H1 (cell line): ENCODE results near the gene SHANK1. TPM values are rescaled to one million over a fixed set of nuclear protein-coding genes. Genes with fewer than 3 reads are reported as not detected.

Experiments
- CTCF ChIA-PET: fragments of 300-600 bp; sonication (Branson Sonifier 250); formaldehyde crosslinking; loops from one replicate; lab custom pipeline; 2021; ENCODE audit not compliant: partially characterized antibody; lab: Charles Lee
- POLR2A ChIA-PET: fragments of 300-600 bp; sonication (Branson Sonifier 250); formaldehyde crosslinking; loops from one replicate; lab custom pipeline; 2021; ENCODE audit warnings: inconsistent platforms; ENCODE audit not compliant: partially characterized antibody; lab: Charles Lee
- DNase-seq, 2 experiments: peaks; one replicate each; pipeline versions ENCODE4 v3.0.0 to v3.0.0-alpha.2; 2010 to 2022; ENCODE audit warnings: low spot score in 2 of 2, low read depth in 1 of 2, mixed read lengths in 1 of 2
- FAIRE-seq: peaks from 2 replicates; lab custom pipeline; 2011; peaks lifted over from hg19 to GRCh38; lab: Jason Lieb, UNC
- H2AFZ ChIP-seq: 2 replicates; pipeline ENCODE4 v1.8.1; 2012; ENCODE audit warnings: low read length, inconsistent platforms
- H2AK5ac ChIP-seq: 2 replicates; pipeline ENCODE4 v1.6.1; 2013; ENCODE audit warnings: low read depth, low read length
- H2BK120ac ChIP-seq: replicated peaks from 2 replicates; pipeline ENCODE3; 2013; ENCODE audit warnings: low read depth, low read length, inconsistent platforms
- H2BK12ac ChIP-seq: 2 replicates; pipeline ENCODE4 v1.6.1; 2013; ENCODE audit warnings: low read depth, low read length
- H2BK15ac ChIP-seq: 2 replicates; pipeline ENCODE4 v1.6.1; 2013; ENCODE audit warnings: low read length
- H2BK20ac ChIP-seq: 2 replicates; pipeline ENCODE4 v1.6.1; 2013; ENCODE audit warnings: low read length
- H2BK5ac ChIP-seq: 2 replicates; pipeline ENCODE4 v1.6.1; 2013; ENCODE audit warnings: low read depth, low read length
- H3K14ac ChIP-seq: 2 replicates; pipeline ENCODE4 v1.6.1; 2013; ENCODE audit warnings: inconsistent platforms; ENCODE audit not compliant: insufficient read length
- H3K18ac ChIP-seq: 2 replicates; pipeline ENCODE4 v1.6.1; 2013; ENCODE audit warnings: low read length; ENCODE audit errors: extremely low read depth
- H3K23ac ChIP-seq: 2 replicates; pipeline ENCODE4 v1.6.1; 2013; ENCODE audit warnings: inconsistent platforms; ENCODE audit not compliant: insufficient read length
- H3K23me2 ChIP-seq: 2 replicates; pipeline ENCODE4 v1.6.1; 2013; ENCODE audit warnings: low read depth, low read length
- H3K27ac ChIP-seq: 2 replicates; pipeline ENCODE4 v1.6.1; 2011; ENCODE audit warnings: low read depth, low read length, inconsistent platforms
- H3K27me3 ChIP-seq, 4 experiments: replicated peaks in 1 of 4; 1 replicate in 1 of 4; 2 replicates in 3 of 4; pipeline versions ENCODE4 v1.6.1 to v1.8.1; 2011 to 2013; ENCODE audit warnings: low read length in 3 of 4, mild to moderate bottlenecking in 3 of 4, inconsistent platforms in 2 of 4, mixed read lengths in 2 of 4, moderate library complexity in 1 of 4; ENCODE audit not compliant: control insufficient read depth in 3 of 4, insufficient read depth in 3 of 4; ENCODE audit errors: extremely low read depth in 1 of 4
- H3K36me3 ChIP-seq, 4 experiments: 2 replicates each; pipeline versions ENCODE4 v1.6.1 to v1.8.1; 2011 to 2013; ENCODE audit warnings: mild to moderate bottlenecking in 4 of 4, low read length in 3 of 4, moderate library complexity in 2 of 4, control low read depth in 1 of 4, inconsistent platforms in 1 of 4; ENCODE audit not compliant: insufficient read depth in 4 of 4, control insufficient read depth in 2 of 4
- H3K4ac ChIP-seq: replicated peaks from 2 replicates; pipeline ENCODE3; 2013; ENCODE audit warnings: low read length, low read depth, mixed read lengths, inconsistent platforms; ENCODE audit not compliant: insufficient read length
- H3K4me1 ChIP-seq, 4 experiments: replicated peaks in 1 of 4; 1 replicate in 1 of 4; 2 replicates in 3 of 4; pipeline versions ENCODE4 v1.6.1 to v1.8.1; 2011 to 2013; ENCODE audit warnings: low read length in 3 of 4, inconsistent platforms in 2 of 4, mixed read lengths in 1 of 4; ENCODE audit not compliant: insufficient read depth in 4 of 4, control insufficient read depth in 3 of 4
- H3K4me2 ChIP-seq, 2 experiments: 2 replicates each; pipeline versions ENCODE4 v1.6.1 to v1.8.1; 2011 to 2013; ENCODE audit warnings: low read depth in 2 of 2, low read length in 2 of 2, control low read depth in 1 of 2, inconsistent platforms in 1 of 2, mild to moderate bottlenecking in 1 of 2; ENCODE audit not compliant: insufficient read depth in 1 of 2
- H3K4me3 ChIP-seq, 4 experiments: fragments of 200-600, 300-600 bp in 1 of 4; sonication (generic), shearing (Covaris generic), sonication (Bioruptor Twin) in 1 of 4; 2 replicates each; pipeline versions ENCODE4 v1.5.1 to v1.8.1; 2011 to 2016; ENCODE audit warnings: low read length in 4 of 4, low read depth in 3 of 4, control low read depth in 2 of 4, inconsistent platforms in 2 of 4, mild to moderate bottlenecking in 2 of 4, mixed read lengths in 1 of 4, moderate library complexity in 1 of 4; ENCODE audit not compliant: insufficient read depth in 2 of 4; ENCODE audit errors: extremely low read depth in 1 of 4
- H3K56ac ChIP-seq: replicated peaks from 2 replicates; pipeline ENCODE3; 2013; ENCODE audit warnings: low read depth, mild to moderate bottlenecking, mixed read lengths, low read length, inconsistent platforms; ENCODE audit not compliant: insufficient read length
- H3K79me1 ChIP-seq: 2 replicates; pipeline ENCODE4 v1.6.1; 2013; ENCODE audit warnings: low read depth, low read length, control low read depth
- H3K79me2 ChIP-seq, 2 experiments: 2 replicates each; pipeline versions ENCODE4 v1.6.1 to v1.8.1; 2012 to 2013; ENCODE audit warnings: low read length in 2 of 2, mild to moderate bottlenecking in 2 of 2, inconsistent platforms in 1 of 2; ENCODE audit not compliant: insufficient read depth in 2 of 2, control insufficient read depth in 1 of 2
- H3K9ac ChIP-seq, 4 experiments: replicated peaks in 1 of 4; 1 replicate in 1 of 4; 2 replicates in 3 of 4; pipeline versions ENCODE4 v1.6.1 to v1.8.1; 2011 to 2013; ENCODE audit warnings: low read depth in 3 of 4, low read length in 3 of 4, control low read depth in 2 of 4, mild to moderate bottlenecking in 2 of 4, moderate library complexity in 2 of 4, inconsistent platforms in 1 of 4; ENCODE audit errors: extremely low read depth in 1 of 4
- H3K9me3 ChIP-seq, 2 experiments: 2 replicates each; pipeline versions ENCODE4 v1.6.1 to v1.8.1; 2012 to 2013; ENCODE audit warnings: mild to moderate bottlenecking in 2 of 2, moderate library complexity in 2 of 2, control low read depth in 1 of 2, inconsistent platforms in 1 of 2, low read depth in 1 of 2, low read length in 1 of 2, mixed read lengths in 1 of 2; ENCODE audit not compliant: insufficient read depth in 2 of 2
- H4K20me1 ChIP-seq, 2 experiments: replicated peaks in 1 of 2; 2 replicates each; pipeline versions ENCODE3 to v1.8.1; 2011 to 2013; ENCODE audit warnings: inconsistent platforms in 2 of 2, low read length in 2 of 2, mild to moderate bottlenecking in 1 of 2; ENCODE audit not compliant: insufficient read depth in 2 of 2, control insufficient read depth in 1 of 2
- H4K5ac ChIP-seq: 2 replicates; pipeline ENCODE4 v1.6.1; 2013; ENCODE audit warnings: low read length, low read depth, mixed read lengths, inconsistent platforms; ENCODE audit not compliant: insufficient read length
- H4K8ac ChIP-seq: 2 replicates; pipeline ENCODE4 v1.8.0; 2013; ENCODE audit warnings: mild to moderate bottlenecking, moderate library complexity, low read length, inconsistent platforms; ENCODE audit not compliant: insufficient read depth; ENCODE audit errors: extremely low read depth
- H4K91ac ChIP-seq: replicated peaks from 2 replicates; pipeline ENCODE3; 2013; ENCODE audit warnings: low read length, mixed read lengths, inconsistent platforms; ENCODE audit not compliant: insufficient read length
- BACH1 ChIP-seq: IDR thresholded peaks from 2 replicates; pipeline ENCODE4 v1.6.1; 2012; ENCODE audit warnings: low read length, improper control_type of control experiment
- KDM5A ChIP-seq: fragments of 200-600 bp; IDR thresholded peaks from 2 replicates; pipeline ENCODE4 v1.7.1; 2012; ENCODE audit warnings: mild to moderate bottlenecking, low read length, inconsistent platforms, mixed read lengths
- SIRT6 ChIP-seq: IDR thresholded peaks from one replicate; pipeline ENCODE4 v1.7.1; 2012; ENCODE audit warnings: low read length, inconsistent platforms
- SP4 ChIP-seq: IDR thresholded peaks from 2 replicates; pipeline ENCODE4 v1.6.1; 2012; ENCODE audit warnings: low read length, inconsistent platforms
- WGBS, 2 experiments: shearing (Covaris generic) in 1 of 2; methylation state at CpG; one replicate each; pipeline versions ENCODE4 v1.1.6 to v1.1.7; 2013 to 2015; ENCODE audit warnings: low lambda C conversion rate in 2 of 2, mixed read lengths in 2 of 2, inconsistent platforms in 1 of 2, low coverage in 1 of 2, missing lambda C conversion rate in 1 of 2; ENCODE audit not compliant: insufficient replicate concordance in 2 of 2, insufficient coverage in 1 of 2, insufficient read length in 1 of 2; ENCODE audit errors: extremely low coverage in 1 of 2, missing lambda C conversion rate in 1 of 2; 5-methylcytosine and 5-hydroxymethylcytosine counted together
- polyA plus RNA-seq, 7 experiments: library from polyadenylated mRNA; depleted of rRNA in 3 of 7; stranded (reverse) in 5 of 7; unstranded in 2 of 7; fragments of >200 nt in 5 of 7; fragments of 200-250 nt in 2 of 7; gene quantifications; 1 replicate in 5 of 7; 2 replicates in 1 of 7; 4 replicates in 1 of 7; pipeline versions ENCODE4 v1.2.1 to v1.2.3, GENCODE V29; 2011 to 2013; ENCODE audit warnings: missing spikeins in 2 of 7, mixed read lengths in 2 of 7
- total RNA-seq: library from RNA; stranded (reverse); fragmentation: NEBNext Ultra II Directional; extraction: Animal tissue kit (Norgen Biotek cat#: 25700); gene quantifications from 2 replicates; pipeline ENCODE4 v1.2.1, GENCODE V29; 2021

SHANK1 gene
- total and polyA plus RNA-seq, 2 of the 8 experiments (the other 6 are each of a cell fraction or from before 2014, with no cell fraction given): 1.1 to 3.7 TPM

DNA sequence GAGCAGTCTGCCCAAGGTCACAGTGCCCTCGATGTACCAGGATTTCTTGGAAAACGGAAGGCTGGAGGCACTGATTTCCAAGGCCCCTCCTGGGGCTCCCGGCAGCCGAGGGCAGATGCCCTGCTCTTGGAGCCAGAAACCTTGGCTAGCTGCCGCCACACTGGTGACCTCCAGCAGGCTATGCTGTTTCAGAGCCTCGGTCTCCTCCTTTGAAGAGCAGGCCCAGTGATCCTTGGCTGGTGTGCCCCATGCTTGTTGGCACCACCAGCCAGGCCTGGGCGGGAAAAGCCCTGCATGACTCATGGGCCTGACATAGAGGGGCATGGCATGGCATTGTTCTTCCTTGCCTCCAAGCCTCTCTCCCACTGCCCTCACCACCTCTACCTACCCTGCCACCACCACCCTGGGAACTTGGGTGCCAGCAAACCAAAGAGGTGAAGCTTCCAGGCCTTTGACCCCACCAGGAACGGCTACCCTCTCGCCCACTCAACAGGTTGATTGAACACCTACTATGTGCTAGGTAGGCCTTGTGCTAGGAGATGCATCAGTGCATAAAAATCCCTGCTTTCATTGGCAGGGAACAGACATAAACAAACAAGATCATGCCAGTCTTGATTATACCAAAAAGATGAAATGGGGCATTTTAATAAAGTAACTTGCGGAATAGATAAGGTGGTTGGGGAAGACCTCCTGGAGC is 2.0 kb upstream of the SHANK1 start:
- H3K4ac ChIP-seq: no peak overlapping the region

More for the DNA sequence above, 2.0 kb upstream of the SHANK1 start:
- WGBS, 2 experiments: 92% methylated on average over 9 of the region's 10 CpGs; no CpG with 5 or more reads in 1 of the 2 experiments
- Histone ChIP-seq H4K91ac (no peak overlapping the region), H3K36me3 (no peaks in the 10 kb centered on the region), H2BK12ac (peak overlapping the region; percentile 72; the same call in 1 of the 2 replicates), H3K79me1 (no peaks in the 10 kb centered on the region), H3K18ac (no peak overlapping the region), H3K4me2 (no peak overlapping the region; a peak in 2 of 4 replicates), H3K4me3 (no peak overlapping the region), H2BK120ac (no peak overlapping the region), H2AK5ac (no peak overlapping the region), H2AFZ (no peak overlapping the region), H3K23ac (no peak overlapping the region), H4K5ac (no peak overlapping the region), H3K4me1 (peaks cover 5 to 40% (median 25%) of the 10 kb centered on the region in 4 experiments), H3K56ac (no peak overlapping the region), H2BK5ac (no peak overlapping the region), H2BK15ac (peak overlapping the region; percentile 93), H3K9me3 (no peaks in the 10 kb centered on the region), H3K14ac (no peak overlapping the region), H3K27me3 (peaks cover 4 to 47% (median 30%) of the 10 kb centered on the region in 4 experiments), H3K79me2 (peaks cover 0 to 5% of the 10 kb centered on the region in 2 experiments; a peak in 1 of 4 replicates), H3K9ac (no peak overlapping the region), H2BK20ac (peak overlapping the region; percentile 25; the same call in 1 of the 2 replicates), H3K27ac (no peak overlapping the region), H4K8ac (0 out of 2 replicates have a peak overlapping the region, but pooled peaks have one; percentile 3), H4K20me1 (peaks cover 1 to 6% of the 10 kb centered on the region in 2 experiments), H3K23me2 (peaks cover 15% of the 10 kb centered on the region)
- ChIA-PET POLR2A (interaction anchor here (1.2 to 11.8 kb wide), 7 partner anchors 9 to 84 kb away, joined by 3 to 72 read pairs (median 8); no protein-coding TSS in a partner anchor), CTCF (interaction anchor here (0.6 to 6.2 kb wide), 17 partner anchors 12 to 999 kb away, joined by 3 to 134 read pairs (median 4); partner anchors contain the start of gene GPR32)
- DNase-seq (no peak), FAIRE-seq (no peak)
- TF ChIP-seq BACH1 (no peak), SIRT6 (no peak), KDM5A (no peak), SP4 (no peak)
